GM12892 (cell line): ENCODE results near the gene MMS19.

Experiments
- POLR2A ChIP-seq: IDR thresholded peaks from 2 replicates; pipeline ENCODE4 v1.6.1; 2011; ENCODE audit warnings: low read depth, low read length, control low read depth
- POLR2AphosphoS5 ChIP-seq: IDR thresholded peaks from 2 replicates; pipeline ENCODE4 v1.6.1; 2011; ENCODE audit warnings: low read depth, low read length, control low read depth

DNA sequence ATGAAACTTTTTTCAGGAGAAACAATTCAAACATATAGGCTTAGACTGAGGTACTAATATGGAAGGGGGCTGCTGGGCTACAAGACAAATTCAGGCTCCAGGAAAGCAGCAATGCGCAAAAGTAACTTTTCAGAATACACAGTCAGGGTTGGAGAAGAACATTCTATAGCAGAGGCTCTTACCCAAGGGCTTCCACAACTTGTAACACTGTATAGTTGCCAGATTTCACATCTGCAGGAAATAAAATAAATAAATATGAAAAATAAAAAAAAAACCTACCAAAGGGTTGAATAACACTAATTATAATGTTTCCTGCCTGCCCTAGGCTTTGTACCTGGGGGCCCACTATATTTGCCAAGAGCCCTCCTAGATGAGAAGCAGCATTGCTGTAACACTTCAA lies 14.3 kb downstream of the MMS19 start:
- no peak for TF ChIP-seq POLR2A
- no peak for TF ChIP-seq POLR2AphosphoS5
